ENCODE results near the gene SH3RF1.

DNA sequence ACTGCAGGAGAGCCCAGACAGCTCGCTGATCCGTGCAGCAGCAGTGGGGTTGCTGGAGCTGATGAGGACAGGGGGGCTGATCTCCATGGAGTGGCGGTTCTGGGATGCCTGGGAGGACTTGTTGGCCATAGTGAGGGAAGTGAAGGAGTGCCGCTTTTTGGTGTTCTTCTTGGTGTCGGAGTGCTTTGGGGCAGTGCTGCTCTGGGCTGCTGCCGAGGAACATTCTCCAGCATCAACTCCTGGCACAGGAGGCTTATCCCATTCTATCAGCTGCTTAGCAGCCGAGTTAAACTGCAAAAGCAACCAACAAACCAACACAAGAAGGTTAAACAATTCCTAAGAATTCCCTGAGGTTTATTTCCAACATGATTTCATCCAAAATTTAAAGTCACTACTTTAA, 134.4 kb downstream of the SH3RF1 start:
- no peak for TF ChIP-seq POLR2A (IDR thresholded peaks at IDR 0.05)
- TF ChIP-seq, protein P1, sequence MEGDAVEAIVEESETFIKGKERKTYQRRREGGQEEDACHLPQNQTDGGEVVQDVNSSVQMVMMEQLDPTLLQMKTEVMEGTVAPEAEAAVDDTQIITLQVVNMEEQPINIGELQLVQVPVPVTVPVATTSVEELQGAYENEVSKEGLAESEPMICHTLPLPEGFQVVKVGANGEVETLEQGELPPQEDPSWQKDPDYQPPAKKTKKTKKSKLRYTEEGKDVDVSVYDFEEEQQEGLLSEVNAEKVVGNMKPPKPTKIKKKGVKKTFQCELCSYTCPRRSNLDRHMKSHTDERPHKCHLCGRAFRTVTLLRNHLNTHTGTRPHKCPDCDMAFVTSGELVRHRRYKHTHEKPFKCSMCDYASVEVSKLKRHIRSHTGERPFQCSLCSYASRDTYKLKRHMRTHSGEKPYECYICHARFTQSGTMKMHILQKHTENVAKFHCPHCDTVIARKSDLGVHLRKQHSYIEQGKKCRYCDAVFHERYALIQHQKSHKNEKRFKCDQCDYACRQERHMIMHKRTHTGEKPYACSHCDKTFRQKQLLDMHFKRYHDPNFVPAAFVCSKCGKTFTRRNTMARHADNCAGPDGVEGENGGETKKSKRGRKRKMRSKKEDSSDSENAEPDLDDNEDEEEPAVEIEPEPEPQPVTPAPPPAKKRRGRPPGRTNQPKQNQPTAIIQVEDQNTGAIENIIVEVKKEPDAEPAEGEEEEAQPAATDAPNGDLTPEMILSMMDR (IDR thresholded peaks at IDR 0.05) = no peak
- no peak for TF ChIP-seq POLR2AphosphoS5 (IDR thresholded peaks at IDR 0.05)

Data from prostate gland (tissue), 2 donors.